ENCODE data around the gene JAZF1. TPM values are rescaled to one million over a fixed set of nuclear protein-coding genes. Genes with fewer than 3 reads are reported as not detected.

Gene JAZF1
- 1.5 TPM in 2 replicates for total RNA-seq (2021)
- percentile 40 among the genes with signal in this experiment for Bru-seq, nascent RNA
- BruChase-seq, experiment 1, labeled RNA remaining after a 2-hour chase = percentile 39 among the genes with signal in this experiment
- percentile 31 among the genes with signal in this experiment for BruChase-seq, experiment 2, labeled RNA remaining after a 6-hour chase
- long read RNA-seq, partial matches to known transcripts = 0 of 2 reads
- long read RNA-seq, other reads (novel, unspliced or antisense) = 0 of 2 reads

- Histone ChIP-seq H3K36me3 (ENCODE audit: insufficient read depth, low read length, poor library complexity, severe bottlenecking) (no peaks in the 10 kb centered on the region), H3K27me3 (replicated peaks; ENCODE audit: insufficient read depth, low read depth, low read length, poor library complexity) (peaks cover 8% of the 10 kb centered on the region), H3K9me3 (ENCODE audit: low read depth, low read length, poor library complexity, severe bottlenecking) (no peaks in the 10 kb centered on the region), H3K4me3 (ENCODE audit: low read depth, low read length, poor library complexity, severe bottlenecking) (peak within 1 kb of the TSS; percentile 56), H3K27ac (ENCODE audit: low read depth, low read length, poor library complexity, severe bottlenecking) (no peak within 1 kb of the TSS), H3K4me1 (ENCODE audit: insufficient read depth, low read length, poor library complexity, severe bottlenecking) (peaks cover 7% of the 10 kb centered on the region)
- no TSS peak for BruUV-seq (replicated peaks)
- DNase-seq (ENCODE audit: low spot score) = peak; percentile 57
- intact Hi-C loops (cut with micrococcal nuclease; ENCODE audit: unreplicated experiment) = no loop called here
- CTCF ChIA-PET = no interaction called here
- POLR2A ChIA-PET (ENCODE audit: low non-redundant PET) = no interaction called here
- TF ChIP-seq EZH2 (IDR thresholded peaks at IDR 0.05; ENCODE audit: borderline replicate concordance, low read depth, low read length, poor library complexity, severe bottlenecking) (no peak), CTCF (conservative IDR thresholded peaks at IDR 0.05; ENCODE audit: low read depth, low read length) (no peak)
Measured at GRCh38 chr7:28180364-28181147, at the start of gene JAZF1. Gene JAZF1, minus strand, starts transcription at chr7:28180795.

- Histone ChIP-seq H3K4me3 (ENCODE audit: low read depth, low read length, poor library complexity, severe bottlenecking) (no peak overlapping the region), H3K4me1 (ENCODE audit: insufficient read depth, low read length, poor library complexity, severe bottlenecking) (no peaks in the 10 kb centered on the region), H3K9me3 (ENCODE audit: low read depth, low read length, poor library complexity, severe bottlenecking) (no peaks in the 10 kb centered on the region), H3K27me3 (replicated peaks; ENCODE audit: insufficient read depth, low read depth, low read length, poor library complexity) (no peaks in the 10 kb centered on the region), H3K27ac (ENCODE audit: low read depth, low read length, poor library complexity, severe bottlenecking) (no peak overlapping the region), H3K36me3 (ENCODE audit: insufficient read depth, low read length, poor library complexity, severe bottlenecking) (no peaks in the 10 kb centered on the region)
- no peak for DNase-seq (ENCODE audit: low spot score)
- POLR2A ChIA-PET (ENCODE audit: low non-redundant PET) = no interaction called here
- TF ChIP-seq CTCF (conservative IDR thresholded peaks at IDR 0.05; ENCODE audit: low read depth, low read length) (no peak), EZH2 (IDR thresholded peaks at IDR 0.05; ENCODE audit: borderline replicate concordance, low read depth, low read length, poor library complexity, severe bottlenecking) (no peak)
- CTCF ChIA-PET = no interaction called here
- intact Hi-C loops (cut with micrococcal nuclease; ENCODE audit: unreplicated experiment) = no loop called here
- no TSS peak for BruUV-seq (replicated peaks)
Measured at GRCh38 chr7:28230261-28230660, 49.7 kb upstream of the JAZF1 start.

GRCh38 chr7:28228396-28228795, 47.8 kb upstream of the JAZF1 start:
- H3K27me3 ChIP-seq (replicated peaks; ENCODE audit: insufficient read depth, low read depth, low read length, poor library complexity) = no peaks in the 10 kb centered on the region
- no peaks in the 10 kb centered on the region for H3K4me1 ChIP-seq (ENCODE audit: insufficient read depth, low read length, poor library complexity, severe bottlenecking)
- intact Hi-C loops (cut with micrococcal nuclease; ENCODE audit: unreplicated experiment) = no loop called here
- BruUV-seq (replicated peaks) = no TSS peak
- no peak overlapping the region for H3K4me3 ChIP-seq (ENCODE audit: low read depth, low read length, poor library complexity, severe bottlenecking)
- no peaks in the 10 kb centered on the region for H3K9me3 ChIP-seq (ENCODE audit: low read depth, low read length, poor library complexity, severe bottlenecking)
- no peak for TF ChIP-seq CTCF (conservative IDR thresholded peaks at IDR 0.05; ENCODE audit: low read depth, low read length)
- no peak for TF ChIP-seq EZH2 (IDR thresholded peaks at IDR 0.05; ENCODE audit: borderline replicate concordance, low read depth, low read length, poor library complexity, severe bottlenecking)
- H3K36me3 ChIP-seq (ENCODE audit: insufficient read depth, low read length, poor library complexity, severe bottlenecking) = no peaks in the 10 kb centered on the region
- POLR2A ChIA-PET (ENCODE audit: low non-redundant PET) = no interaction called here
- peak; percentile 3 for DNase-seq (ENCODE audit: low spot score)
- CTCF ChIA-PET = no interaction called here
- no peak overlapping the region for H3K27ac ChIP-seq (ENCODE audit: low read depth, low read length, poor library complexity, severe bottlenecking)
